Upper lobe of left lung (tissue), 4 donors: Measurements from ENCODE around the gene PTGER2.

Source experiments
- POLR2A ChIP-seq, 4 donors: fragments of 450-650 bp; IDR thresholded peaks; one replicate each; pipeline ENCODE4 v1.5.1; 2016 to 2017; ENCODE audit warnings: antibody characterized with exemption in 4 of 4, mild to moderate bottlenecking in 2 of 4
- TF ChIP-seq, protein P1 (sequence below), 6 experiments: fragments of 450-650 bp in 4 of 6; fragments of 200-600 bp in 2 of 6; sonication (generic) in 2 of 6; IDR thresholded peaks; one replicate each; pipeline ENCODE4 v1.5.1; 2016 to 2019; ENCODE audit warnings: antibody characterized with exemption in 6 of 6

DNA sequence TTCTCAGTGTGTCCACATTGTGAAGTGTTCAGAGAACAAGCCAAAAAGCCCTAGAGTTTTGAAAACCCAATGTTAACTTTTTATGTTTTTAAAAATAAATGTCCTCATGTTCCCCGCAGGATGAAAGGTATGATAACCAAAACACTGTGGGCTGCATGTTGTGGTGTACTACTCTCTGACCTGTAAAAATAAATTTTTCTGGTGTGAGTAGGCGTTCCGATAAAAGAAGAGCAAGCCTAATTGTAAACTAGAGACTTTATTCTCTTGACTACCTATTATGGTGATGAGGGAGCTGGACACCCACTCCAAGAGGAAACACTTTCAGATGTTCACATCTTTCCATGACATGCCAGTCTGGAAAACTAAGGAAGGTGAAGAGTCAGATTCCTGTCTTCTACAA lies 18.2 kb downstream of the PTGER2 start:
- TF ChIP-seq, protein P1, sequence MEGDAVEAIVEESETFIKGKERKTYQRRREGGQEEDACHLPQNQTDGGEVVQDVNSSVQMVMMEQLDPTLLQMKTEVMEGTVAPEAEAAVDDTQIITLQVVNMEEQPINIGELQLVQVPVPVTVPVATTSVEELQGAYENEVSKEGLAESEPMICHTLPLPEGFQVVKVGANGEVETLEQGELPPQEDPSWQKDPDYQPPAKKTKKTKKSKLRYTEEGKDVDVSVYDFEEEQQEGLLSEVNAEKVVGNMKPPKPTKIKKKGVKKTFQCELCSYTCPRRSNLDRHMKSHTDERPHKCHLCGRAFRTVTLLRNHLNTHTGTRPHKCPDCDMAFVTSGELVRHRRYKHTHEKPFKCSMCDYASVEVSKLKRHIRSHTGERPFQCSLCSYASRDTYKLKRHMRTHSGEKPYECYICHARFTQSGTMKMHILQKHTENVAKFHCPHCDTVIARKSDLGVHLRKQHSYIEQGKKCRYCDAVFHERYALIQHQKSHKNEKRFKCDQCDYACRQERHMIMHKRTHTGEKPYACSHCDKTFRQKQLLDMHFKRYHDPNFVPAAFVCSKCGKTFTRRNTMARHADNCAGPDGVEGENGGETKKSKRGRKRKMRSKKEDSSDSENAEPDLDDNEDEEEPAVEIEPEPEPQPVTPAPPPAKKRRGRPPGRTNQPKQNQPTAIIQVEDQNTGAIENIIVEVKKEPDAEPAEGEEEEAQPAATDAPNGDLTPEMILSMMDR (IDR thresholded peaks at IDR 0.05): no peak
- no peak for TF ChIP-seq POLR2A (IDR thresholded peaks at IDR 0.05)
